Mesenchymal stem cell (in vitro differentiated cells and primary cell): Measurements from ENCODE around the gene NMNAT2.

Source experiments
- DNase-seq: peaks from one replicate; pipeline ENCODE4 v3.0.0-alpha.2; 2013
- H2AFZ ChIP-seq: one replicate; pipeline ENCODE4 v1.6.1; 2013; ENCODE audit warnings: low read depth, mild to moderate bottlenecking, control low read depth, inconsistent platforms, low read length, moderate library complexity
- H2AK5ac ChIP-seq: 2 replicates; pipeline ENCODE4 v1.6.1; 2013; ENCODE audit warnings: low read length, moderate library complexity, mild to moderate bottlenecking, inconsistent platforms; ENCODE audit not compliant: severe bottlenecking
- H2BK120ac ChIP-seq: one replicate; pipeline ENCODE4 v1.6.1; 2013; ENCODE audit warnings: low read depth, mild to moderate bottlenecking, inconsistent platforms, low read length, moderate library complexity
- H2BK12ac ChIP-seq, 2 experiments: one replicate each; pipeline ENCODE4 v1.6.1; 2013; ENCODE audit warnings: inconsistent platforms in 2 of 2, low read length in 2 of 2, mild to moderate bottlenecking in 2 of 2, moderate library complexity in 2 of 2, control low read depth in 1 of 2
- H2BK15ac ChIP-seq: one replicate; pipeline ENCODE4 v1.6.1; 2013; ENCODE audit warnings: mild to moderate bottlenecking, low read depth, inconsistent platforms; ENCODE audit not compliant: poor library complexity, severe bottlenecking
- H2BK5ac ChIP-seq: 2 replicates; pipeline ENCODE4 v1.6.1; 2013; ENCODE audit warnings: low read depth, mild to moderate bottlenecking, low read length, control low read depth, inconsistent platforms; ENCODE audit not compliant: poor library complexity, severe bottlenecking
- H3K14ac ChIP-seq, 2 experiments: one replicate each; pipeline ENCODE4 v1.6.1; 2013; ENCODE audit warnings: inconsistent platforms in 2 of 2, low read length in 2 of 2, control low read depth in 1 of 2, mild to moderate bottlenecking in 1 of 2, moderate library complexity in 1 of 2
- H3K18ac ChIP-seq, 2 experiments: one replicate each; pipeline ENCODE4 v1.6.1; 2013; ENCODE audit warnings: inconsistent platforms in 2 of 2, low read length in 2 of 2, control low read depth in 1 of 2, low read depth in 1 of 2, mild to moderate bottlenecking in 1 of 2
- H3K23ac ChIP-seq, 2 experiments: one replicate each; pipeline ENCODE4 v1.6.1; 2013; ENCODE audit warnings: inconsistent platforms in 2 of 2, low read length in 2 of 2, mild to moderate bottlenecking in 2 of 2, moderate library complexity in 2 of 2, control low read depth in 1 of 2
- H3K27ac ChIP-seq: 2 replicates; pipeline ENCODE4 v1.5.1; 2013; ENCODE audit warnings: mild to moderate bottlenecking, moderate library complexity, low read length, control low read depth, inconsistent platforms; ENCODE audit not compliant: poor library complexity, severe bottlenecking
- H3K27me3 ChIP-seq, 2 experiments: 2 replicates each; pipeline versions ENCODE4 v1.6.1 to v1.7.0; 2013; ENCODE audit warnings: low read length in 2 of 2, mild to moderate bottlenecking in 2 of 2, moderate library complexity in 2 of 2, control low read depth in 1 of 2, inconsistent platforms in 1 of 2; ENCODE audit not compliant: control insufficient read depth in 1 of 2, insufficient read depth in 1 of 2
- H3K36me3 ChIP-seq, 2 experiments: 2 replicates each; pipeline versions ENCODE4 v1.6.1 to v1.7.0; 2013; ENCODE audit warnings: low read length in 2 of 2, control low read depth in 1 of 2, inconsistent platforms in 1 of 2, low read depth in 1 of 2, mild to moderate bottlenecking in 1 of 2; ENCODE audit not compliant: insufficient read depth in 2 of 2, control insufficient read depth in 1 of 2
- H3K4ac ChIP-seq, 2 experiments: one replicate each; pipeline ENCODE4 v1.6.1; 2013; ENCODE audit warnings: inconsistent platforms in 2 of 2, low read length in 2 of 2, mild to moderate bottlenecking in 2 of 2, moderate library complexity in 2 of 2, control low read depth in 1 of 2, low read depth in 1 of 2
- H3K4me1 ChIP-seq: 2 replicates; pipeline ENCODE4 v1.6.1; 2013; ENCODE audit warnings: low read depth, low read length, control low read depth; ENCODE audit not compliant: control insufficient read depth, insufficient read depth
- H3K4me2 ChIP-seq: 2 replicates; pipeline ENCODE4 v1.6.1; 2013; ENCODE audit warnings: low read length, mild to moderate bottlenecking, inconsistent platforms; ENCODE audit not compliant: poor library complexity, severe bottlenecking
- H3K4me3 ChIP-seq, 2 experiments: 2 replicates each; pipeline versions ENCODE4 v1.5.1 to v1.7.0; 2013; ENCODE audit warnings: low read length in 2 of 2, mild to moderate bottlenecking in 2 of 2, control low read depth in 1 of 2, low read depth in 1 of 2; ENCODE audit not compliant: insufficient read depth in 1 of 2
- H3K79me1 ChIP-seq: replicated peaks from 2 replicates; pipeline ENCODE4 v1.6.1; 2013; ENCODE audit warnings: mild to moderate bottlenecking, control low read depth, low read length, inconsistent platforms; ENCODE audit not compliant: poor library complexity, severe bottlenecking
- H3K9ac ChIP-seq: 2 replicates; pipeline ENCODE4 v1.7.0; 2013; ENCODE audit warnings: mild to moderate bottlenecking, low read length, moderate library complexity
- H3K9me3 ChIP-seq: 2 replicates; pipeline ENCODE4 v1.7.0; 2013; ENCODE audit warnings: mild to moderate bottlenecking, low read length; ENCODE audit not compliant: control insufficient read depth
- H4K8ac ChIP-seq: one replicate; pipeline ENCODE4 v1.6.1; 2013; ENCODE audit warnings: inconsistent platforms, mild to moderate bottlenecking, low read length, moderate library complexity
- H4K91ac ChIP-seq: one replicate; pipeline ENCODE4 v1.6.1; 2013; ENCODE audit warnings: mild to moderate bottlenecking, low read length, inconsistent platforms
- WGBS: methylation state at CpG from one replicate; pipeline ENCODE4 v1.1.7; 2013; ENCODE audit warnings: mixed read lengths; 5-methylcytosine and 5-hydroxymethylcytosine counted together

The NMNAT2 gene

GRCh38 chr1:183443466-183443865 lies 25.3 kb upstream of the NMNAT2 start:
- no peak overlapping the region for H2BK120ac ChIP-seq
- WGBS: no CpG with 5 or more reads among the region's 1 CpG
- no peak overlapping the region for H3K4me2 ChIP-seq
- no peak for DNase-seq
- H2BK15ac ChIP-seq: no peak overlapping the region
- H2AK5ac ChIP-seq: no peak overlapping the region
- no peak overlapping the region for H3K18ac ChIP-seq
- H3K23ac ChIP-seq: no peak overlapping the region
- no peak overlapping the region for H4K8ac ChIP-seq
- no peak overlapping the region for H3K27ac ChIP-seq
- no peak overlapping the region for H3K14ac ChIP-seq
- no peak overlapping the region for H4K91ac ChIP-seq
- H3K9me3 ChIP-seq: no peaks in the 10 kb centered on the region
- H3K79me1 ChIP-seq: no peaks in the 10 kb centered on the region
- H2BK5ac ChIP-seq: no peak overlapping the region
- H3K9ac ChIP-seq: no peak overlapping the region
- H3K4me1 ChIP-seq: peaks cover 1% of the 10 kb centered on the region
- H3K27me3 ChIP-seq: peaks cover 12 to 29% of the 10 kb centered on the region in 2 experiments
- H3K4me3 ChIP-seq: no peak overlapping the region
- no peak overlapping the region for H2BK12ac ChIP-seq
- H2AFZ ChIP-seq: no peak overlapping the region
- no peaks in the 10 kb centered on the region for H3K36me3 ChIP-seq
- no peak overlapping the region for H3K4ac ChIP-seq

DNA sequence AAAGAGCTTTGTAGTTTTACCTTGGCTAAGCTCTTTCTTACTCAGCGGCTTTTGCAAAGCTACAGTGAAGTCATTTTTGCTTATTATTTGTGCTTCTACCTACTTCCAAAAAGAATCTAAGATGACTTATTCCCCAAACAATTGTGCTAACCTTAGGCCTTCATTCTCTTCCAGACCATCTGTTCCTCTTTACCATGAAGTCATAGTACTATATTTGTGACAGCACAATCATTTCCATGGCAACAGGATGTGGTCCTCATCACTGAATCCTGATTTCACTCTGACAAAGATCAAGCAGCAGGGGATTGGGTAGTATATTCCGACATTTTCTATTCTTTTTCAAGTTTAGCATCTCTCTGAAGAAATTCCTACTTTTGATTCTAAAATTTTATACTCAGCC lies 24.8 kb upstream of the NMNAT2 start:
- Histone ChIP-seq H3K18ac (no peak overlapping the region), H4K91ac (no peak overlapping the region), H3K4me1 (no peaks in the 10 kb centered on the region), H2BK15ac (no peak overlapping the region), H3K4ac (no peak overlapping the region), H2AFZ (no peak overlapping the region), H3K9me3 (no peaks in the 10 kb centered on the region), H3K27me3 (peaks cover 12 to 29% of the 10 kb centered on the region in 2 experiments), H2BK12ac (no peak overlapping the region), H3K4me3 (no peak overlapping the region), H3K4me2 (no peak overlapping the region), H3K36me3 (no peaks in the 10 kb centered on the region), H4K8ac (no peak overlapping the region), H3K14ac (no peak overlapping the region), H3K9ac (no peak overlapping the region), H3K79me1 (no peaks in the 10 kb centered on the region), H2BK120ac (no peak overlapping the region), H2BK5ac (no peak overlapping the region), H3K23ac (no peak overlapping the region), H2AK5ac (no peak overlapping the region), H3K27ac (no peak overlapping the region)
- WGBS: 97% methylated on average over 2 of the region's 2 CpGs
- no peak for DNase-seq

DNA sequence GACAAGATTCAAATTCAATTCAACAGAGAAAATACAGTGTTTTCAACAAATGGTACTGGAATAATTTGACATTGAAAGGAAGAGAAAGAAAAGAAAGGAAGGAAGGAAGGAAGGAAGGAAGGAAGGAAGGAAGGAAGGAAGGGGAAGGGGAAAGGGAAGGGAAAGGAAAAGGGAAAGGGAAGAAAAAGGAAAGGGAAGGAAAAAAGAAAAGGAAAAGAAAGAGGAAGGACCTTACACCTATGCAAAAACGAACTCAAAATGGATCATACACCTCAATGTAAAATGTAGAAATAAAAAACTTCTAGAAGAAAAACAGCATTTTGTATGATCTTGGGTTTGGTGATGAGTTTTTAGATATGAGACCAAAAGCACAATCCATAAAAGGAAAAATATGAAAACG lies 19.9 kb upstream of the NMNAT2 start:
- no peaks in the 10 kb centered on the region for H3K36me3 ChIP-seq
- H3K23ac ChIP-seq: no peak overlapping the region
- no peak overlapping the region for H3K18ac ChIP-seq
- 20% methylated on average over 1 of the region's 2 CpGs for WGBS
- H3K4me2 ChIP-seq: no peak overlapping the region
- peaks cover 27 to 35% of the 10 kb centered on the region in 2 experiments for H3K27me3 ChIP-seq
- H3K9me3 ChIP-seq: no peaks in the 10 kb centered on the region
- no peaks in the 10 kb centered on the region for H3K4me1 ChIP-seq
- no peak overlapping the region for H4K91ac ChIP-seq
- no peak overlapping the region for H4K8ac ChIP-seq
- no peak overlapping the region for H2BK15ac ChIP-seq
- H2AK5ac ChIP-seq: no peak overlapping the region
- no peak overlapping the region for H2BK12ac ChIP-seq
- H3K14ac ChIP-seq: no peak overlapping the region
- no peak overlapping the region for H3K4ac ChIP-seq
- no peak overlapping the region for H2AFZ ChIP-seq
- no peaks in the 10 kb centered on the region for H3K79me1 ChIP-seq
- H2BK5ac ChIP-seq: no peak overlapping the region
- H3K27ac ChIP-seq: no peak overlapping the region
- no peak overlapping the region for H2BK120ac ChIP-seq
- no peak for DNase-seq
- no peak overlapping the region for H3K4me3 ChIP-seq
- H3K9ac ChIP-seq: no peak overlapping the region

DNA sequence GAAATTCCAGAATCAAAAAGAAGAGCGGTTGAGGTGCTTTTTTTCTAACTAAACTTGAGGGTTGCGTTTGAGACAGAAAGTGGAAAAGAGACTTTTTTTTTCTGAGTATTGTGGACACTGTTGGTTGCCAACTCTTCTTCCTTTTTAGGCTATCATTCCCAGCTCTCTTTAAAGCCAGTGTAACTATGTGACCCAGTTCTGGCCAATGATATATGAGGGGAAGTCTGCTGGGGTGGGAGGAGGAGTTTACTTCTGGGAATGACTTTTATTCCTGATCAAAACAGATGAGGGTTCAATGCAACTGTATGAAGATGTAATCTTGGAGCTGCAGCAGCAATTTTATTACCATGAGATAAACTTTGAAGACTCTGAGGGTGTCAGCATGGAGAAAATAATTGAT lies 17.3 kb upstream of the NMNAT2 start:
- H2AK5ac ChIP-seq: no peak overlapping the region
- no peak overlapping the region for H3K4me3 ChIP-seq
- H2AFZ ChIP-seq: no peak overlapping the region
- H3K9ac ChIP-seq: no peak overlapping the region
- H2BK120ac ChIP-seq: no peak overlapping the region
- H3K79me1 ChIP-seq: no peaks in the 10 kb centered on the region
- no peaks in the 10 kb centered on the region for H3K36me3 ChIP-seq
- H3K18ac ChIP-seq: no peak overlapping the region
- H3K27ac ChIP-seq: no peak overlapping the region
- no peak overlapping the region for H4K91ac ChIP-seq
- H2BK5ac ChIP-seq: no peak overlapping the region
- no peaks in the 10 kb centered on the region for H3K9me3 ChIP-seq
- no peak overlapping the region for H3K23ac ChIP-seq
- no peak overlapping the region for H3K4me2 ChIP-seq
- H2BK12ac ChIP-seq: no peak overlapping the region
- peaks cover 16 to 21% of the 10 kb centered on the region in 2 experiments for H3K27me3 ChIP-seq
- no peak overlapping the region for H3K14ac ChIP-seq
- H4K8ac ChIP-seq: no peak overlapping the region
- no peak overlapping the region for H3K4ac ChIP-seq
- no peaks in the 10 kb centered on the region for H3K4me1 ChIP-seq
- 91% methylated on average over 2 of the region's 2 CpGs for WGBS
- no peak overlapping the region for H2BK15ac ChIP-seq
- no peak for DNase-seq
